Fibroblast of the aortic adventitia (primary cell): ENCODE results near the gene GRIP2. TPM values are rescaled to one million over a fixed set of nuclear protein-coding genes. Genes with fewer than 3 reads are reported as not detected.

ENCODE experiments used
- DNase-seq: peaks from one replicate; pipeline ENCODE4 v3.0.0-alpha.2; 2010; ENCODE audit warnings: low read depth
- H3K4me3 ChIP-seq: 2 replicates; pipeline ENCODE4 v1.5.1; 2011; ENCODE audit warnings: low read depth, mild to moderate bottlenecking, control low read depth, low read length, moderate library complexity
- total RNA-seq: library from RNA; depleted of rRNA; stranded (reverse); fragments of >200 nt; gene quantifications from 2 replicates; pipeline ENCODE4 v1.2.3, GENCODE V29; 2012; ENCODE audit warnings: low replicate concordance
- TF ChIP-seq, protein P1 (sequence below): IDR thresholded peaks from 2 replicates; pipeline ENCODE4 v1.5.1; 2011; ENCODE audit warnings: mild to moderate bottlenecking, low read length, control low read depth, inconsistent platforms; ENCODE audit not compliant: insufficient read depth

GRIP2 gene
- total RNA-seq, 1 donor = 0.90 TPM

DNA sequence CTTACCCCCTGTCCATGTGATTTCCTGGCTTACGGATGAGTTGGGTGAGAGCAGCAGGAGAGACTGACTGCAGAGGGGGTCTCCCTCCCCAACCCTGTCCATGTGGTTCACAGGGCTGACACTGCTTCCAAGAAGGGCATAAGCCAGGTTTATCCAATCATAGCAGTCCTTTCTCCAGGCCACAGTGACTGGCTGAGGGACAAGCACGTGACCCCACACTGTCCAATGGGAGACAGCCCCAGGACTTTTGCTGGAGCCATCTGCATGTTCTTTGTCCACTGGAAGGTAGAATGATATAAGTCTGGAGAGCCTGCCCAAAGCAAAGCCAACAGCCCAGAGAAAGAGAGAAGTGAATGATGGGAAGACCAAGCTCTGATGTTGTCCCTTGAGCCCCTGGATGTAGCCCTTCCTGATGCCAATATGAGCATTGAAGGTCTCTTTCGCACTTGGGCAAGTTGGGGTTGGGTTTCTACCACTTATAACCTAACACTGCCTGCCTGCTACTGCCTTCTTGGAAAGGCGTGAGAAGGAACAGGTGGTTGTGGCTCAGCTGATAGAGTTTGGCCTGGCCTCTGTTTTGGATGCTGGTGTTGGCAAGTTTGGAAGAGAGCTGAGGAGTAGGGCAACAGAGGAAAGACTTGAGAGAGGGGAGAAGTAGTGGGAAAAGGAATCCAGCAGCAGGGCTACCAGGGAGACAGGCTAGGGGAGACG is 41.3 kb upstream of the GRIP2 start:
- H3K4me3 ChIP-seq = no peak overlapping the region
- DNase-seq = no peak
- TF ChIP-seq, protein P1, sequence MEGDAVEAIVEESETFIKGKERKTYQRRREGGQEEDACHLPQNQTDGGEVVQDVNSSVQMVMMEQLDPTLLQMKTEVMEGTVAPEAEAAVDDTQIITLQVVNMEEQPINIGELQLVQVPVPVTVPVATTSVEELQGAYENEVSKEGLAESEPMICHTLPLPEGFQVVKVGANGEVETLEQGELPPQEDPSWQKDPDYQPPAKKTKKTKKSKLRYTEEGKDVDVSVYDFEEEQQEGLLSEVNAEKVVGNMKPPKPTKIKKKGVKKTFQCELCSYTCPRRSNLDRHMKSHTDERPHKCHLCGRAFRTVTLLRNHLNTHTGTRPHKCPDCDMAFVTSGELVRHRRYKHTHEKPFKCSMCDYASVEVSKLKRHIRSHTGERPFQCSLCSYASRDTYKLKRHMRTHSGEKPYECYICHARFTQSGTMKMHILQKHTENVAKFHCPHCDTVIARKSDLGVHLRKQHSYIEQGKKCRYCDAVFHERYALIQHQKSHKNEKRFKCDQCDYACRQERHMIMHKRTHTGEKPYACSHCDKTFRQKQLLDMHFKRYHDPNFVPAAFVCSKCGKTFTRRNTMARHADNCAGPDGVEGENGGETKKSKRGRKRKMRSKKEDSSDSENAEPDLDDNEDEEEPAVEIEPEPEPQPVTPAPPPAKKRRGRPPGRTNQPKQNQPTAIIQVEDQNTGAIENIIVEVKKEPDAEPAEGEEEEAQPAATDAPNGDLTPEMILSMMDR = no peak

DNA sequence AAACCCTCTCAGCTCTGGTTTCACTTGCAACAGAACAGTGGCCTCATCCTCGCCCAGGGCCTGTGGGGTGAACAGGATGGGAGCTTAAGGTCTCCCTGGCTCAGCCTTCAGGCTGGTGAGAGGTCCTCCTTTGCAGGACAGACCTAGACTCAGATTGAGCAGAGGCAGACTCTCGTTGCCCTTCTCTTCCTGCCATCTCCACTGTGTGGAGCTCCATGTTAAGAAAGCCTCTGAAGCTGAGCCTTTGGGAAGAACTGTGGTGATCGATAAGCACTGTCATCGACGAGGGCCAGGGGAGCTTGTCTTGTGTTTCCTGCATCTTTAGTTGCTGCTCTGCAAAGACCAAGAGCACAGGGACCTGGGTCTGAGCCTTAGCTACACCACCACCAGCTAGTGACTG is 37.8 kb upstream of the GRIP2 start:
- H3K4me3 ChIP-seq = no peak overlapping the region
- TF ChIP-seq, protein P1 = no peak
- DNase-seq = no peak

DNA sequence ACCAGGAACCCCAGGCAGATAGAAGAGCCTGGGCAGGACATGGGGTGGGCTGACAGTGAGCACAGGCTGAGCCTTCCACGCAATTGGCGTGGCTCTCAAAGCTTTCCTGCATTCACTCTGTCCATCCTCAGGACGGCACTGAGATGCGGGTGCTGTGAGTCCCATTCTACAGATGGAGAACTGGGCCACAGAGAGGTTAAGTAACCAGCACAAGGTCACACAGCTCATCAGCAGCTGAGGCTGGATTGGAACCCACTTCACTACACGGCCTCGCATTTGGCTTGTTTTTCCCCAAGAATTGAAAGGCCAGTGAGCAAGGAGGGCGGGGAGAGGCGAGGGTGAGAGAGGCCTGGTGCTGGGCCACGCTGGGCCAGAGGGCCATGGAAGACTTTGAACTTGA is 36.0 kb upstream of the GRIP2 start:
- DNase-seq = no peak
- TF ChIP-seq, protein P1 = no peak
- no peak overlapping the region for H3K4me3 ChIP-seq

DNA sequence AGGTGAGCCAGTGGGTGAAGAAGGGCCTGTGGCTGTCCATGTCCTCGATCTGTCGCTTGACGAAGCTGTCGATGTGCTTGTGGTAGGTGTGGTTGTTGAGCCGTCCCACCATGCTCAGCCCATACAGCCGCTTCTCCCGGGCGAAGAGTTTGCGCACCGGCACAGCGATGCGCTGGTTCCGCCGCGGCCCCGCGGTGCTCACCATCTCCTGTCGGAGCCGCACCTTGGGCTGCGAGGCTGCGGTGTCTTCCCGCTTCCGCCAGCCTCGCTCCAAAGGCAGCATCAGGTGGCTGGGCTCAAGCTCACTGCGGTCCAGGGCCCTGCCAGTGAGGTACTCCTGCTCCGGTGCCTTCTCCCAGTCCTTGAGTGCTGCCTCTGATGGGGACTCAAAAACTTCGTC is 34.0 kb upstream of the GRIP2 start:
- no peak for DNase-seq
- TF ChIP-seq, protein P1 = no peak
- no peak overlapping the region for H3K4me3 ChIP-seq

DNA sequence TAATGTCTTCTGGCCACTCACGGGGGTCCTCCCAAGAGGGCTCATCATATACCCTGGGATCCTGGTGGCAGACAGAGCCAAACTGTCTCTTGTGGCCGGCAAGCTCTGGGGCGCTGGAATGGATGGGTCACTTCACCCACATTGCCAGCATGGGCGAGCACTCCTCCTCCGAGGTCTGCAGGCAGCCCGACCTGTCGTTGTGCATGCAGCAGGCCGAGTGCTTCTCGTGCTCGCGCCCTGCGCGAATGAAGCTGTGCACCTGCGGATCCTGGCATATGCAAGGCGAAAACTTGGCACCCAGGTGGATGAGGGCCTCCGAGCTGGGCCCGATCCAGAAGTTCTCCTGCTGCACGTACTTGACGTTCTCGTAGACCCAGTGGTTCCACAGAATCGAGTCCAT is 33.6 kb upstream of the GRIP2 start:
- no peak for DNase-seq
- TF ChIP-seq, protein P1 = no peak
- no peak overlapping the region for H3K4me3 ChIP-seq

DNA sequence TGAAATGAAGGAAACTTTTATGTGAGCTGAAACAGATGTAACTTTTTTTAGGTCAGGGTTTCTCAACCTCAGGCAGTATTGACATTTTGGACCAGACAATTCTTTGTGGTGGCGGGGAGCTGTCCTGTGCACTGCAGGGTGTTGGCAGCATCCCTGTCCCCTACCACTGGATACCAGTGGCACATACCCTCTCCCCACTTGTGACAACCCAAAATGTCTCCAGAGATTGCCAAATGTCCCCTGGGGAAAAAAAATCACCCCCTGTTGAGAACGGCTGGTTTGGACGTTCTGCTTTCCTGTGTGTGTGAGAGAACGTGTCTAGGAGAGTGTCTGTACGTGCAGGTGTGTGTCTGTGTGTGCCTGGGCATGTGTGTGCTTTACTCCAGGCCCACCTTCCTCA is 30.7 kb upstream of the GRIP2 start:
- no peak overlapping the region for H3K4me3 ChIP-seq
- TF ChIP-seq, protein P1 = no peak
- no peak for DNase-seq

DNA sequence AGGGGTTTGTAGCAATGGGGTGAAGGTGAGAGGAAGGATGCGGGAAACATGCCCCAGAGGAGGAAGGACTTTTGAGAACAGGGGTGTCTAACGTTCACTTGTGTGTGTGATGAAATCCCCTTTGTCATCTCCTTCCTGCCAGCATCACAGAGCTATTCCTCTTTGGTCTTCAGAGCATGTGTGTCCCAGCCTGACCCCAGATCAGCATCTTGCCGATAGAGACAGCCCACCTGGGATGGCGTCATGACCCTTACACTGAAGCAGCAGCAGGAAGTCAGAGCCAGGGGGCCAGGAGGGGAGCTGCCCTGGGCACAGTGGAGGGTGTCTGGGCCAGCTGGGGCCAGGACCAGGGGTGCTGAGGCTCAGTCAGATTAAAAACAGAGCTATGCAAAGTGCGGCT is 29.9 kb upstream of the GRIP2 start:
- TF ChIP-seq, protein P1 = no peak
- no peak overlapping the region for H3K4me3 ChIP-seq
- no peak for DNase-seq
